Measurements from ENCODE around the gene MYO7B. TPM values are rescaled to one million over a fixed set of nuclear protein-coding genes. Genes with fewer than 3 reads are reported as not detected.

Gene MYO7B
- total and polyA plus RNA-seq, 9 of the 15 experiments (the other 6 are each of a cell fraction or from before 2014, with no cell fraction given), result 0.08 TPM; not detected in 8

DNA sequence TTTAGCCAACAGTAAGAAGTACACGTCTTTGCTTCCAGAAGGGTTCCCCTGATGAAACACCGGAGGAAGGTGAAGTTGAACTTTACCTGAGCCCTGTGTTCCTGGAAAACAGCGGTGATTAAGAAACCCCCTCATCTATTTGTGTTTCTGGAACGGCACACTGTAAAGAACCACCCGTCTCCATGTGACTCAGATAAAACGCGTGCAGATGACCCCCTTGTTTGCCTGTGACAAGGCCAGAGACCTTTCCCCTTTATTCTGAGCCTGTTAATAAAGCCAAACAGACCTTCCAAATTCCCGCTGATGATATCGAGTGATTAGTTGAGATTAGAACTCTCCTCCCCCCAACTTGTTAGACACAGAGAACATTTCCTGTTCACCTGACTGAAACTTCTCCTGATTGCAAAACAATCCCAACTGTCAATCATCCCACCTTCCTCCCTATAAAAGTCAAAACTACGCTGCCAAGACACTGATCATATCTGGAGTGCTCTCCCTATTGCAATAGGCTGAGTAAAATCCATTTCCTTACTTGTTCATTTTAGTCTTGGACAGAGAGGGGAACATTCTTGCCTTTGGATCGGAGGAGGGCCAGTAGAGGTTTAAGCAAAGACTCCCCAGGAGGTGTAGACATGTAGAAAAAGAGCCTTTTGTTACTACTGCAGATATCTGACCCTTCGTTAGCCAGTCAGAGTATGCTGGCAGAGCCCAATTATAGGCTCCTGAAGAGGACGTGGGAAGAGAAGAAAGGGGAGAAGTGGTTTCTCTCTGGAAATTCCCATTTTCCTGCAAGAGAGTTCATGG lies 8.3 kb upstream of the MYO7B start (continued):
- TF ChIP-seq, protein P1, sequence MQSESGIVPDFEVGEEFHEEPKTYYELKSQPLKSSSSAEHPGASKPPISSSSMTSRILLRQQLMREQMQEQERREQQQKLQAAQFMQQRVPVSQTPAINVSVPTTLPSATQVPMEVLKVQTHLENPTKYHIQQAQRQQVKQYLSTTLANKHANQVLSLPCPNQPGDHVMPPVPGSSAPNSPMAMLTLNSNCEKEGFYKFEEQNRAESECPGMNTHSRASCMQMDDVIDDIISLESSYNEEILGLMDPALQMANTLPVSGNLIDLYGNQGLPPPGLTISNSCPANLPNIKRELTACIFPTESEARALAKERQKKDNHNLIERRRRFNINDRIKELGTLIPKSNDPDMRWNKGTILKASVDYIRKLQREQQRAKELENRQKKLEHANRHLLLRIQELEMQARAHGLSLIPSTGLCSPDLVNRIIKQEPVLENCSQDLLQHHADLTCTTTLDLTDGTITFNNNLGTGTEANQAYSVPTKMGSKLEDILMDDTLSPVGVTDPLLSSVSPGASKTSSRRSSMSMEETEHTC (IDR thresholded peaks at IDR 0.05), result no peak
- TF ChIP-seq, protein P2, sequence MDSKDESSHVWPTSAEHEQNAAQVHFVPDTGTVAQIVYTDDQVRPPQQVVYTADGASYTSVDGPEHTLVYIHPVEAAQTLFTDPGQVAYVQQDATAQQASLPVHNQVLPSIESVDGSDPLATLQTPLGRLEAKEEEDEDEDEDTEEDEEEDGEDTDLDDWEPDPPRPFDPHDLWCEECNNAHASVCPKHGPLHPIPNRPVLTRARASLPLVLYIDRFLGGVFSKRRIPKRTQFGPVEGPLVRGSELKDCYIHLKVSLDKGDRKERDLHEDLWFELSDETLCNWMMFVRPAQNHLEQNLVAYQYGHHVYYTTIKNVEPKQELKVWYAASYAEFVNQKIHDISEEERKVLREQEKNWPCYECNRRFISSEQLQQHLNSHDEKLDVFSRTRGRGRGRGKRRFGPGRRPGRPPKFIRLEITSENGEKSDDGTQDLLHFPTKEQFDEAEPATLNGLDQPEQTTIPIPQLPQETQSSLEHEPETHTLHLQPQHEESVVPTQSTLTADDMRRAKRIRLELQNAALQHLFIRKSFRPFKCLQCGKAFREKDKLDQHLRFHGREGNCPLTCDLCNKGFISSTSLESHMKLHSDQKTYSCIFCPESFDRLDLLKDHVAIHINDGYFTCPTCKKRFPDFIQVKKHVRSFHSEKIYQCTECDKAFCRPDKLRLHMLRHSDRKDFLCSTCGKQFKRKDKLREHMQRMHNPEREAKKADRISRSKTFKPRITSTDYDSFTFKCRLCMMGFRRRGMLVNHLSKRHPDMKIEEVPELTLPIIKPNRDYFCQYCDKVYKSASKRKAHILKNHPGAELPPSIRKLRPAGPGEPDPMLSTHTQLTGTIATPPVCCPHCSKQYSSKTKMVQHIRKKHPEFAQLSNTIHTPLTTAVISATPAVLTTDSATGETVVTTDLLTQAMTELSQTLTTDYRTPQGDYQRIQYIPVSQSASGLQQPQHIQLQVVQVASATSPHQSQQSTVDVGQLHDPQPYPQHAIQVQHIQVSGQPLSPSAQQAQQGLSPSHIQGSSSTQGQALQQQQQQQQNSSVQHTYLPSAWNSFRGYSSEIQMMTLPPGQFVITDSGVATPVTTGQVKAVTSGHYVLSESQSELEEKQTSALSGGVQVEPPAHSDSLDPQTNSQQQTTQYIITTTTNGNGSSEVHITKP (IDR thresholded peaks at IDR 0.05; ENCODE audit: partially characterized antibody), result peak; percentile 2
- TF ChIP-seq LARP7 (IDR thresholded peaks at IDR 0.05), result 0 out of 2 replicates have a peak, but pooled peaks have one; percentile 42
- TF ChIP-seq, protein P3, sequence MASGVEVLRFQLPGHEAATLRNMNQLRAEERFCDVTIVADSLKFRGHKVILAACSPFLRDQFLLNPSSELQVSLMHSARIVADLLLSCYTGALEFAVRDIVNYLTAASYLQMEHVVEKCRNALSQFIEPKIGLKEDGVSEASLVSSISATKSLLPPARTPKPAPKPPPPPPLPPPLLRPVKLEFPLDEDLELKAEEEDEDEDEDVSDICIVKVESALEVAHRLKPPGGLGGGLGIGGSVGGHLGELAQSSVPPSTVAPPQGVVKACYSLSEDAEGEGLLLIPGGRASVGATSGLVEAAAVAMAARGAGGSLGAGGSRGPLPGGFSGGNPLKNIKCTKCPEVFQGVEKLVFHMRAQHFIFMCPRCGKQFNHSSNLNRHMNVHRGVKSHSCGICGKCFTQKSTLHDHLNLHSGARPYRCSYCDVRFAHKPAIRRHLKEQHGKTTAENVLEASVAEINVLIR (CRISPR knock-in tag; IDR thresholded peaks at IDR 0.05), result no peak
- no peak for TF ChIP-seq MCM5 (IDR thresholded peaks at IDR 0.05; ENCODE audit: low read depth)
- no peak; the same call in 1 of the 2 replicates for TF ChIP-seq FOXJ2 (tag; IDR thresholded peaks at IDR 0.05)
- no peak for TF ChIP-seq CC2D1A (IDR thresholded peaks at IDR 0.05)
- peak; percentile 98 for TF ChIP-seq CEBPB (tag; IDR thresholded peaks at IDR 0.05)
- TF ChIP-seq KDM5B (IDR thresholded peaks at IDR 0.05; ENCODE audit: insufficient replicate concordance, low read depth, low read length), result no peak
- TF ChIP-seq, protein P4, sequence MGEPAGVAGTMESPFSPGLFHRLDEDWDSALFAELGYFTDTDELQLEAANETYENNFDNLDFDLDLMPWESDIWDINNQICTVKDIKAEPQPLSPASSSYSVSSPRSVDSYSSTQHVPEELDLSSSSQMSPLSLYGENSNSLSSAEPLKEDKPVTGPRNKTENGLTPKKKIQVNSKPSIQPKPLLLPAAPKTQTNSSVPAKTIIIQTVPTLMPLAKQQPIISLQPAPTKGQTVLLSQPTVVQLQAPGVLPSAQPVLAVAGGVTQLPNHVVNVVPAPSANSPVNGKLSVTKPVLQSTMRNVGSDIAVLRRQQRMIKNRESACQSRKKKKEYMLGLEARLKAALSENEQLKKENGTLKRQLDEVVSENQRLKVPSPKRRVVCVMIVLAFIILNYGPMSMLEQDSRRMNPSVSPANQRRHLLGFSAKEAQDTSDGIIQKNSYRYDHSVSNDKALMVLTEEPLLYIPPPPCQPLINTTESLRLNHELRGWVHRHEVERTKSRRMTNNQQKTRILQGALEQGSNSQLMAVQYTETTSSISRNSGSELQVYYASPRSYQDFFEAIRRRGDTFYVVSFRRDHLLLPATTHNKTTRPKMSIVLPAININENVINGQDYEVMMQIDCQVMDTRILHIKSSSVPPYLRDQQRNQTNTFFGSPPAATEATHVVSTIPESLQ (CRISPR knock-in tag; IDR thresholded peaks at IDR 0.05), result peak; percentile 83; the same call in 1 of the 2 replicates
- TF ChIP-seq, protein P5, sequence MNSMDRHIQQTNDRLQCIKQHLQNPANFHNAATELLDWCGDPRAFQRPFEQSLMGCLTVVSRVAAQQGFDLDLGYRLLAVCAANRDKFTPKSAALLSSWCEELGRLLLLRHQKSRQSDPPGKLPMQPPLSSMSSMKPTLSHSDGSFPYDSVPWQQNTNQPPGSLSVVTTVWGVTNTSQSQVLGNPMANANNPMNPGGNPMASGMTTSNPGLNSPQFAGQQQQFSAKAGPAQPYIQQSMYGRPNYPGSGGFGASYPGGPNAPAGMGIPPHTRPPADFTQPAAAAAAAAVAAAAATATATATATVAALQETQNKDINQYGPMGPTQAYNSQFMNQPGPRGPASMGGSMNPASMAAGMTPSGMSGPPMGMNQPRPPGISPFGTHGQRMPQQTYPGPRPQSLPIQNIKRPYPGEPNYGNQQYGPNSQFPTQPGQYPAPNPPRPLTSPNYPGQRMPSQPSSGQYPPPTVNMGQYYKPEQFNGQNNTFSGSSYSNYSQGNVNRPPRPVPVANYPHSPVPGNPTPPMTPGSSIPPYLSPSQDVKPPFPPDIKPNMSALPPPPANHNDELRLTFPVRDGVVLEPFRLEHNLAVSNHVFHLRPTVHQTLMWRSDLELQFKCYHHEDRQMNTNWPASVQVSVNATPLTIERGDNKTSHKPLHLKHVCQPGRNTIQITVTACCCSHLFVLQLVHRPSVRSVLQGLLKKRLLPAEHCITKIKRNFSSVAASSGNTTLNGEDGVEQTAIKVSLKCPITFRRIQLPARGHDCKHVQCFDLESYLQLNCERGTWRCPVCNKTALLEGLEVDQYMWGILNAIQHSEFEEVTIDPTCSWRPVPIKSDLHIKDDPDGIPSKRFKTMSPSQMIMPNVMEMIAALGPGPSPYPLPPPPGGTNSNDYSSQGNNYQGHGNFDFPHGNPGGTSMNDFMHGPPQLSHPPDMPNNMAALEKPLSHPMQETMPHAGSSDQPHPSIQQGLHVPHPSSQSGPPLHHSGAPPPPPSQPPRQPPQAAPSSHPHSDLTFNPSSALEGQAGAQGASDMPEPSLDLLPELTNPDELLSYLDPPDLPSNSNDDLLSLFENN (IDR thresholded peaks at IDR 0.05; ENCODE audit: low read depth in 2 of 2, low read length in 2 of 2), result no peak
- TF ChIP-seq TOE1 (IDR thresholded peaks at IDR 0.05; ENCODE audit: borderline replicate concordance), result peak; percentile 22; the same call in 1 of the 2 replicates
- TF ChIP-seq TOE1 (CRISPR knock-in tag; IDR thresholded peaks at IDR 0.05; ENCODE audit: borderline replicate concordance, low read depth), result no peak
- 0 out of 2 replicates have a peak, but pooled peaks have one; percentile 31 for TF ChIP-seq ZNF263 (CRISPR knock-in tag; IDR thresholded peaks at IDR 0.05; ENCODE audit: borderline replicate concordance)
- 0 out of 2 replicates have a peak, but pooled peaks have one; percentile 2 for TF ChIP-seq TAL1 (IDR thresholded peaks at IDR 0.05)

All from K562 (cell line).